IMR-90 (cell line): Measurements from ENCODE around the gene ZNF597. TPM values are rescaled to one million over a fixed set of nuclear protein-coding genes. Genes with fewer than 3 reads are reported as not detected.

Experiments used
- ATAC-seq: fragments of 200-7000 bp; cut with Tn5 transposase; 2 replicates; pipeline ENCODE4 v1.9.1; 2020; ENCODE audit warnings: low read depth, mild to moderate bottlenecking, moderate library complexity
- BruUV-seq: library from RNA; stranded (reverse); fragments of 400-500 nt; replicated peaks from 2 replicates; lab custom pipeline; 2021; lab: Mats Ljungman, UMichigan
- CTCF ChIA-PET: fragments of 300-600 bp; formaldehyde crosslinking; extraction: SDS; loops from one replicate; lab custom pipeline; 2021; ENCODE audit warnings: antibody characterized with exemption; lab: Yijun Ruan, JAX
- POLR2A ChIA-PET: fragments of 300-600 bp; sonication (Branson Sonifier 250); formaldehyde crosslinking; loops from one replicate; lab custom pipeline; 2022; ENCODE audit warnings: antibody characterized with exemption; ENCODE audit not compliant: unreplicated experiment; lab: Charles Lee
- DNase-seq: peaks from one replicate; pipeline ENCODE4 v3.0.0; 2013
- H2AFZ ChIP-seq: replicated peaks from 2 replicates; pipeline ENCODE3; 2013; ENCODE audit warnings: low read length, mild to moderate bottlenecking; ENCODE audit not compliant: poor library complexity
- H2AK5ac ChIP-seq: 2 replicates; pipeline ENCODE4 v1.6.1; 2013; ENCODE audit warnings: low read depth, low read length, inconsistent platforms
- H2AK9ac ChIP-seq: replicated peaks from 2 replicates; pipeline ENCODE3; 2013; ENCODE audit warnings: mild to moderate bottlenecking, low read depth, low read length, moderate library complexity; ENCODE audit not compliant: poor library complexity
- H2BK120ac ChIP-seq: 2 replicates; pipeline ENCODE4 v1.6.1; 2013; ENCODE audit warnings: low read depth, low read length, inconsistent platforms
- H2BK15ac ChIP-seq: 3 replicates; pipeline ENCODE4 v1.6.1; 2013; ENCODE audit warnings: low read depth, low read length, inconsistent platforms
- H2BK20ac ChIP-seq: 2 replicates; pipeline ENCODE4 v1.6.1; 2013; ENCODE audit warnings: low read depth, mild to moderate bottlenecking, inconsistent platforms, low read length, moderate library complexity
- H2BK5ac ChIP-seq: 2 replicates; pipeline ENCODE4 v1.6.1; 2013; ENCODE audit warnings: mild to moderate bottlenecking, low read depth, low read length, inconsistent platforms; ENCODE audit not compliant: poor library complexity, severe bottlenecking
- H3K14ac ChIP-seq: replicated peaks from 2 replicates; pipeline ENCODE4 v1.6.1; 2013; ENCODE audit warnings: low read depth, low read length, inconsistent platforms
- H3K18ac ChIP-seq: 2 replicates; pipeline ENCODE4 v1.6.1; 2013; ENCODE audit warnings: low read depth, low read length, control low read depth
- H3K23ac ChIP-seq: 2 replicates; pipeline ENCODE4 v1.6.1; 2013; ENCODE audit warnings: low read depth, low read length, inconsistent platforms
- H3K27ac ChIP-seq: 2 replicates; pipeline ENCODE4 v1.5.1; 2013; ENCODE audit warnings: mild to moderate bottlenecking, control low read depth, low read length; ENCODE audit not compliant: insufficient read depth
- H3K27me3 ChIP-seq: 2 replicates; pipeline ENCODE4 v1.6.1; 2013; ENCODE audit warnings: low read length; ENCODE audit not compliant: control insufficient read depth, insufficient read depth
- H3K36me3 ChIP-seq: 2 replicates; pipeline ENCODE4 v1.6.1; 2013; ENCODE audit warnings: low read length, mixed read lengths; ENCODE audit not compliant: control insufficient read depth, insufficient read depth
- H3K4ac ChIP-seq: 2 replicates; pipeline ENCODE4 v1.6.1; 2013; ENCODE audit warnings: low read depth, low read length, inconsistent platforms
- H3K4me1 ChIP-seq: 2 replicates; pipeline ENCODE4 v1.6.1; 2013; ENCODE audit warnings: low read length, mixed read lengths; ENCODE audit not compliant: control insufficient read depth, insufficient read depth
- H3K4me2 ChIP-seq: 2 replicates; pipeline ENCODE4 v1.6.1; 2013; ENCODE audit warnings: low read depth, mild to moderate bottlenecking, control low read depth, low read length, moderate library complexity
- H3K4me3 ChIP-seq: 2 replicates; pipeline ENCODE4 v1.5.1; 2013; ENCODE audit warnings: low read depth, mild to moderate bottlenecking, control low read depth, low read length, moderate library complexity; ENCODE audit not compliant: insufficient read depth
- H3K56ac ChIP-seq: 2 replicates; pipeline ENCODE4 v1.6.1; 2013; ENCODE audit warnings: low read length, inconsistent platforms; ENCODE audit not compliant: insufficient read depth; ENCODE audit errors: extremely low read depth
- H3K79me1 ChIP-seq, 2 experiments: 2 replicates each; pipeline ENCODE4 v1.6.1; 2013; ENCODE audit warnings: low read length in 2 of 2, inconsistent platforms in 1 of 2, low read depth in 1 of 2
- H3K9ac ChIP-seq: 2 replicates; pipeline ENCODE4 v1.6.1; 2013; ENCODE audit warnings: low read depth, low read length, control low read depth
- H3K9me1 ChIP-seq: 2 replicates; pipeline ENCODE4 v1.6.1; 2013; ENCODE audit warnings: low read length, inconsistent platforms; ENCODE audit not compliant: insufficient read depth
- H3K9me3 ChIP-seq: 2 replicates; pipeline ENCODE4 v1.6.1; 2013; ENCODE audit warnings: low read length; ENCODE audit not compliant: control insufficient read depth, insufficient read depth
- H4K20me1 ChIP-seq: 2 replicates; pipeline ENCODE4 v1.6.1; 2013; ENCODE audit warnings: low read length, inconsistent platforms; ENCODE audit not compliant: insufficient read depth
- H4K5ac ChIP-seq: 2 replicates; pipeline ENCODE4 v1.6.1; 2013; ENCODE audit warnings: mild to moderate bottlenecking, low read depth, low read length, control low read depth
- H4K8ac ChIP-seq, 2 experiments: 2 replicates each; pipeline ENCODE4 v1.6.1; 2013; ENCODE audit warnings: low read depth in 2 of 2, low read length in 2 of 2, control low read depth in 1 of 2, inconsistent platforms in 1 of 2
- H4K91ac ChIP-seq: 2 replicates; pipeline ENCODE4 v1.6.1; 2013; ENCODE audit warnings: low read depth, low read length, inconsistent platforms; ENCODE audit not compliant: insufficient read depth
- BHLHE40 ChIP-seq: fragments of 150-350 bp; IDR thresholded peaks from 2 replicates; pipeline ENCODE4 v1.6.1; 2016; ENCODE audit warnings: mild to moderate bottlenecking, low read depth, low read length
- CEBPB ChIP-seq: IDR thresholded peaks from 2 replicates; pipeline ENCODE4 v1.6.1; 2012; ENCODE audit warnings: low read depth, low read length, improper control_type of control experiment
- CHD1 ChIP-seq: IDR thresholded peaks from 2 replicates; pipeline ENCODE4 v1.6.1; 2012; ENCODE audit warnings: low read depth, low read length, improper control_type of control experiment
- CTCF ChIP-seq: conservative IDR thresholded peaks from 2 replicates; pipeline ENCODE4 v1.5.1; 2012; ENCODE audit warnings: mild to moderate bottlenecking, low read depth, low read length, improper control_type of control experiment
- ELK1 ChIP-seq: fragments of 150-350 bp; IDR thresholded peaks from 2 replicates; pipeline ENCODE4 v1.6.1; 2016; ENCODE audit warnings: low read depth, mild to moderate bottlenecking, low read length, moderate library complexity, borderline replicate concordance
- MAFK ChIP-seq: IDR thresholded peaks from 2 replicates; pipeline ENCODE4 v1.6.1; 2012; ENCODE audit warnings: low read depth, low read length, improper control_type of control experiment
- MXI1 ChIP-seq: IDR thresholded peaks from 2 replicates; pipeline ENCODE4 v1.6.1; 2012; ENCODE audit warnings: low read depth, mild to moderate bottlenecking, low read length, moderate library complexity, borderline replicate concordance
- NFE2L2 ChIP-seq: fragments of 150-350 bp; IDR thresholded peaks from 2 replicates; pipeline ENCODE4 v1.6.1; 2016; ENCODE audit warnings: low read depth, mild to moderate bottlenecking, low read length
- POLR2A ChIP-seq: IDR thresholded peaks from 2 replicates; pipeline ENCODE4 v1.6.1; 2012; ENCODE audit warnings: mild to moderate bottlenecking, low read depth, low read length
- RAD21 ChIP-seq: IDR thresholded peaks from 2 replicates; pipeline ENCODE4 v1.6.1; 2012; ENCODE audit warnings: low read length, improper control_type of control experiment
- RCOR1 ChIP-seq: IDR thresholded peaks from 2 replicates; pipeline ENCODE4 v1.6.1; 2012; ENCODE audit warnings: mild to moderate bottlenecking, low read length, improper control_type of control experiment; ENCODE audit not compliant: insufficient replicate concordance
- RFX5 ChIP-seq: IDR thresholded peaks from 2 replicates; pipeline ENCODE4 v1.8.0; 2012; ENCODE audit warnings: low read depth, mild to moderate bottlenecking, low read length, moderate library complexity
- SMC3 ChIP-seq: fragments of 150-350 bp; IDR thresholded peaks from 2 replicates; pipeline ENCODE4 v1.6.1; 2016; ENCODE audit warnings: low read depth, mild to moderate bottlenecking, antibody characterized with exemption, low read length, moderate library complexity
- USF2 ChIP-seq: fragments of 150-350 bp; IDR thresholded peaks from 2 replicates; pipeline ENCODE4 v1.6.1; 2017; ENCODE audit warnings: mild to moderate bottlenecking, antibody characterized with exemption, low read length, low read depth
- WGBS, 2 experiments: methylation state at CpG; one replicate each; pipeline versions ENCODE4 v1.1.5 to v1.1.7; 2013; ENCODE audit warnings: missing lambda C conversion rate in 2 of 2; ENCODE audit not compliant: insufficient read length in 1 of 2; ENCODE audit errors: extremely low coverage in 2 of 2; 5-methylcytosine and 5-hydroxymethylcytosine counted together
- dilution Hi-C: fragments of 300-500 bp; cut with HindIII; formaldehyde crosslinking; loops from one replicate; pipeline ENCODE4 v1.14.3; 2018; ENCODE audit warnings: low sequenced_read_pairs; ENCODE audit not compliant: unreplicated experiment
- in situ Hi-C: fragments of 300-500 bp; cut with MboI; formaldehyde crosslinking; loops from 3 replicates; pipeline ENCODE4 v1.14.3; 2019; ENCODE audit warnings: low sequenced_read_pairs, inconsistent platforms, mixed read lengths
- intact Hi-C: fragments of 100-400 bp; cut with micrococcal nuclease; formaldehyde crosslinking; loops from 2 replicates; pipeline ENCODE4 v1.10.0; 2022
- polyA plus RNA-seq, 3 experiments: library from polyadenylated mRNA; depleted of rRNA; stranded (reverse); fragments of >200 nt; gene quantifications; 2 replicates each; pipeline ENCODE4 v1.2.3, GENCODE V29; 2012; ENCODE audit warnings: low replicate concordance in 1 of 3
- total RNA-seq: library from RNA; depleted of rRNA; stranded (reverse); fragments of >200 nt; gene quantifications from 2 replicates; pipeline ENCODE4 v1.2.3, GENCODE V29; 2012

The ZNF597 gene
- total and polyA plus RNA-seq, 2 of the 4 experiments (the other 2 are of a cell fraction), result 0.91 to 3.0 TPM

GRCh38 chr16:3439637-3440036, 3.7 kb downstream of the ZNF597 start:
- no peak overlapping the region for H2BK20ac ChIP-seq
- peaks cover 4 to 21% of the 10 kb centered on the region in 2 experiments for H3K79me1 ChIP-seq
- in situ Hi-C loops (no loop called here), dilution Hi-C loops (no loop called here), intact Hi-C loops (no loop called here)
- no peak overlapping the region for H2AK5ac ChIP-seq
- no peak overlapping the region for H3K4me3 ChIP-seq
- WGBS, 2 experiments, result 100% methylated on average over 3 of the region's 4 CpGs; no CpG with 5 or more reads in 1 of the 2 experiments
- no peak overlapping the region for H4K5ac ChIP-seq
- H2BK120ac ChIP-seq, result no peak overlapping the region
- no peak overlapping the region for H2BK15ac ChIP-seq
- no peaks in the 10 kb centered on the region for H3K9me1 ChIP-seq
- no peak overlapping the region for H3K4me2 ChIP-seq
- no peak overlapping the region for H3K23ac ChIP-seq
- POLR2A ChIA-PET, result no interaction called here
- BruUV-seq, result no TSS peak
- H3K9ac ChIP-seq, result no peak overlapping the region
- no peak overlapping the region for H4K8ac ChIP-seq
- no peak overlapping the region for H3K18ac ChIP-seq
- ATAC-seq, result no peak
- no peak overlapping the region for H2BK5ac ChIP-seq
- H3K4ac ChIP-seq, result no peak overlapping the region
- CTCF ChIA-PET, result no interaction called here
- H2AK9ac ChIP-seq, result no peak overlapping the region
- H3K36me3 ChIP-seq, result peaks cover 6% of the 10 kb centered on the region
- no peak overlapping the region for H4K91ac ChIP-seq
- H3K9me3 ChIP-seq, result no peaks in the 10 kb centered on the region
- no peak overlapping the region for H3K56ac ChIP-seq
- no peak overlapping the region for H2AFZ ChIP-seq
- no peaks in the 10 kb centered on the region for H4K20me1 ChIP-seq
- 0 out of 2 replicates have a peak, but pooled peaks cover 2% of the 10 kb centered on the region for H3K27me3 ChIP-seq
- no peak overlapping the region for H3K27ac ChIP-seq
- no peak for DNase-seq
- TF ChIP-seq CHD1 (no peak), RAD21 (no peak), ELK1 (no peak), USF2 (no peak), CEBPB (no peak), MAFK (no peak), POLR2A (no peak), CTCF (no peak), MXI1 (no peak), BHLHE40 (no peak), RFX5 (no peak), SMC3 (no peak), RCOR1 (no peak), NFE2L2 (no peak)
- no peak overlapping the region for H3K14ac ChIP-seq
- no peaks in the 10 kb centered on the region; the same call in 1 of the 2 replicates for H3K4me1 ChIP-seq
